GM10248 (cell line): ENCODE results near the gene SIAH2.

Source experiments
- CTCF ChIA-PET: fragments of 300-600 bp; sonication (Branson Sonifier 250); formaldehyde crosslinking; extraction: SDS; loops from one replicate; lab custom pipeline; 2021; ENCODE audit warnings: antibody characterized with exemption; lab: Yijun Ruan, JAX
- POLR2A ChIA-PET: fragments of 350-650 bp; sonication (Branson Sonifier 250); formaldehyde crosslinking; extraction: SDS; loops from one replicate; lab custom pipeline; 2020; ENCODE audit warnings: antibody characterized with exemption; lab: Yijun Ruan, JAX
- DNase-seq: peaks from one replicate; pipeline ENCODE4 v3.0.0; 2012; ENCODE audit errors: extremely low spot score
- TF ChIP-seq, protein P1 (sequence below): IDR thresholded peaks from 2 replicates; pipeline ENCODE4 v1.5.1; 2012; ENCODE audit warnings: mild to moderate bottlenecking, low read depth; ENCODE audit errors: extremely low read depth, missing control alignments, control extremely low read depth

The SIAH2 gene

GRCh38 chr3:150734795-150735119, 28.2 kb downstream of the SIAH2 start:
- TF ChIP-seq, protein P1, sequence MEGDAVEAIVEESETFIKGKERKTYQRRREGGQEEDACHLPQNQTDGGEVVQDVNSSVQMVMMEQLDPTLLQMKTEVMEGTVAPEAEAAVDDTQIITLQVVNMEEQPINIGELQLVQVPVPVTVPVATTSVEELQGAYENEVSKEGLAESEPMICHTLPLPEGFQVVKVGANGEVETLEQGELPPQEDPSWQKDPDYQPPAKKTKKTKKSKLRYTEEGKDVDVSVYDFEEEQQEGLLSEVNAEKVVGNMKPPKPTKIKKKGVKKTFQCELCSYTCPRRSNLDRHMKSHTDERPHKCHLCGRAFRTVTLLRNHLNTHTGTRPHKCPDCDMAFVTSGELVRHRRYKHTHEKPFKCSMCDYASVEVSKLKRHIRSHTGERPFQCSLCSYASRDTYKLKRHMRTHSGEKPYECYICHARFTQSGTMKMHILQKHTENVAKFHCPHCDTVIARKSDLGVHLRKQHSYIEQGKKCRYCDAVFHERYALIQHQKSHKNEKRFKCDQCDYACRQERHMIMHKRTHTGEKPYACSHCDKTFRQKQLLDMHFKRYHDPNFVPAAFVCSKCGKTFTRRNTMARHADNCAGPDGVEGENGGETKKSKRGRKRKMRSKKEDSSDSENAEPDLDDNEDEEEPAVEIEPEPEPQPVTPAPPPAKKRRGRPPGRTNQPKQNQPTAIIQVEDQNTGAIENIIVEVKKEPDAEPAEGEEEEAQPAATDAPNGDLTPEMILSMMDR: no peak
- no peak for DNase-seq
- ChIA-PET CTCF (interaction anchor here (1.3 to 5.6 kb wide), 4 partner anchors 13 to 53 kb away, joined by 3 to 33 read pairs (median 10); partner anchors contain the start of gene SIAH2), POLR2A (interaction anchor here (1.2 kb wide), 1 partner anchor 32 kb away, joined by 3 read pairs; no protein-coding TSS in a partner anchor)

DNA sequence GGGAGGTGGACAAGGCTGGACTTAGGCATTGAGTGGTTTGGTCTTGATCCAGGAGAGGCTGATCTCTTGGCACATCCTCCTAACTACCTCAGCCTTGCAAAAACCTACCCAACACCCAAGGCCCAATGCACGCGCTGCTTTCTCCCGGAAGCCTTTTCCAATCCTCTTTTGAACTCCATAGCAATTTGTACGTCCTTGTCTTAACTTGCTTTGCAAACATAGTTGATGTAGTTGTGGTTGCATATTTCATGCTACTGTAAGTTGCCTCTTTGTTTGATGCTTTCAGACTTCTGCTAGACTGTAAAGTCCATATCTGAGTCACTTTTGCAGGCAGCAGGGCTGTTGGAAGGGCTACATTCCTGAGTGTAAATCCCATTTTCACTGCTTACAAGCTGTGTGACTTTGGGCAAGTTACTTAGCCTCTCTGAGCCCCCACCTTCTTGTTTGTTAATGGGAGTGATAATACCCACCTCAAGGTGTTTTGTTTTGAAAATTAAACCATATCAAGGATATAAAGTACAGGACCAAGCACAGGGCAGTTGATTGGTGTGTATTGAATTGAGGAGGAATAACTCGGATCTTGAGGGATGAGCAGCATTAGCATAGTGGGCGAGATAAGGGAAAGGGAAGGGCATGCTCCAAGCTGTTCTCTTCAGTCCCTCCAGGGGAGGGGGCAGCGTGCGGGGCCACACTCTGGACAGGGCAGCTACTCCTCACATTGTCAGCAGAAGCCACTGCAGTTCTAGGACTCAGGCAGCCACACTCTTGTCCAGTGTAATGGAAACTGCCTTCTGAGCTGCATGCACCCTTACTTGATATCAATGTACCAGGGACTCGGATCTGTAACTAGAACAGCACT, 28.8 kb downstream of the SIAH2 start:
- TF ChIP-seq, protein P1: no peak
- ChIA-PET POLR2A (interaction anchor here (1.2 kb wide), 1 partner anchor 32 kb away, joined by 3 read pairs; no protein-coding TSS in a partner anchor), CTCF (interaction anchor here (1.3 to 5.6 kb wide), 4 partner anchors 13 to 54 kb away, joined by 3 to 33 read pairs (median 10); partner anchors contain the start of gene SIAH2)
- DNase-seq: no peak

DNA sequence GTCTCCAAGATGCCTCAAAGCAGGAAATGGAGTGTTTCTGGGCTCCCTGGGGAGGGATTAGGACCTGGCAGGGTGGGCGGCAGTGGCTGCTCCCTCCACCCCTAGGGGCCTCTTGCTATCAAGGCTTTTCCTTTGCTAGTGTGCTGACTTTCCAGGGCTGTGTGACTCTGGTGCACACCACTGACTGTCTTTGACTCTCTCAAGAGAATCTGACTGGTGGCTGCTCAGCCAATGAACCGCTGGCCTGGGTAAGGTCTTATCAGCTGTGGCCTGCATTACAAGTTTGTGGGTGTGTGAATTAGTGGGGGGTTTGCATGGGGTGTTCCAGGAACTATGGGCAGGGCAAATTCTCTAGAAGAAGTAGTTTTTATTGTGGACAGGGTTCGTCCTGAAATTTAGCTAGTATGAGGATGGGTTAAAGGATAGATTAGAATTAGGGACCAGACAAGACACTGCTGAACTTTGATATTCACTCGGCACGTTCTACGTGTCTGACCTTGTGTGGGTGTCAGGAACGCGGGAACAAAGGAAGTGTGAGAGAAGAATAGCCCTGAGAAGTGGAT, 29.5 kb downstream of the SIAH2 start:
- POLR2A ChIA-PET: no interaction called here

DNA sequence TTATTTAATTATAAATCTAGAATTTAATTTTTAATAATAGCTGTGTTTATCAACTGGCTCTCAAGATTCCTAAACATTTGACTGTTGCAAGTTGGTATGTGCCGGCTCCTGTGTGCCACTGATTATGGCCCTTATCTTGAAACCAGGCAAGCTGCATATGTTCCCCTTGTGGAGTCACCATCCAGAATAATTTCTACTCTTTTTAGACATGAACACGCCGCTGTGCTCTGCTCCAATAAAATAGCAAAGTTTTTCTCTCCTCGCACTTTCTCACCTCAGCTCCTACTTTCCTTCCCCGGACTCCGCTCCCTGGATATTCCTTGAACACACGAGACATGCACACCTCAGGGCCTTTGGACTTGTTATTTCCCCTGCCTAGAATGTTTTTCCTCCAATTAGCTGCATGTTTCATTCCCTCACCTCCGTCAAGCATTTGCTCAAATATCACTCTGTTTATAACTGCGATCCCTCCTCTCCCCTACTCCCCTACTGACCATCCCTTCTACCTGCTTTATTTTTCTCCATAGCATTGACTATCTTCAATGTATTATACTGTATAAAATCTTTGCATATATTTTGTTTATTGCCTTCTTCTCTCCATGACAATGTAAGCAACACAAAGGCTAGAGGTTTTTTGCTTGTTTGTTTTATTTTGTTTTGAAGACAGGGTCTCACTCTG, 33.1 kb downstream of the SIAH2 start:
- TF ChIP-seq, protein P1: no peak
- ChIA-PET CTCF (interaction anchor here (0.9 to 2.7 kb wide), 5 partner anchors 9 to 135 kb away, joined by 3 to 11 read pairs (median 4); no protein-coding TSS in a partner anchor), POLR2A (no interaction called here)
- DNase-seq: no peak

More for the DNA sequence above, 29.5 kb downstream of the SIAH2 start:
- TF ChIP-seq, protein P1: no peak
- no peak for DNase-seq
- CTCF ChIA-PET: interaction anchor here (3.0 to 5.6 kb wide), 2 partner anchors 12 to 30 kb away, joined by 12 to 33 read pairs; partner anchors contain the start of gene SIAH2

DNA sequence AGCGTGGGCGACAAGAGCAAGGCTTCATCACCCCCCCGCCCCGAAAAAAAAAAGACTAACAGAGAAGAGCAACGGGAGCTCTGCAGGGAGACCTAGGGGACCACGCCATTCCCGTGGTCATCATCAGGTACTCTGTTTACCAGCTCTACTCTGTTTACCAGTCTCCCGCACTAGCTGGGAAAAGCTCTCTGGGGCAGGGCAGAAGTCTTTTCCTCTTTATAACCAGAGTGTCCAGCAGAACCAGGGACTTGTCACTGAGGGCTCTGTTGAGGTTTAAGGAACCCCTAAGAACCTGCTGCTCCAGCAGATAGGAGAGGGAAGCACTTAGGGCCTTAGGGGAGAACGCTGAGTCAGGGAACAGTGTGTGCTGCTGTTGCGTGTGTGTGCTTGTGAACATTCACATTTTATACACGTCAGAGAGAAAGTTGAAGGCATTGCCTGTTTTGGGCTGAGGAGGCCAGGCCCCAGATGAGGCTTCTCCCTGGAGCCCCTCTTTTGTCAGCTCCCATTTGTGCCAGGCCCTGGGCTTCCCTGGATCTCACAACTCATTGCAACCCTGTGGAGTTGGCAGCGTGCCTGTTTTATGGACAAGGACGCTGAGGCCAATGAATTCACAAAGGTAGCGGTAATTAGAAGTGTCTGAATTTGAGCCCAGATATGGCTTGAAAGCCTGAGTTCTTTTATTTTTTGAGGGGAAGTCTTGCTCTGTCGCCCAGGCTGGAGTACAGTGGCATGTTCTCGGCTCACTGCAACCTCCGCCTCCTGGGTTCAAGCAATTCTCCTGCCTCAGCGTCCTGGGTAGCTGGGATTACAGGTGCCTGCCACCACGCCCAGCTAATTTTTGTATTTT, 35.1 kb downstream of the SIAH2 start:
- CTCF ChIA-PET: interaction anchor here (1.3 to 2.5 kb wide), 3 partner anchors 10 to 137 kb away, joined by 3 to 7 read pairs (median 5); partner anchors contain the start of gene ERICH6
- no peak for DNase-seq
- TF ChIP-seq, protein P1: no peak
- POLR2A ChIA-PET: no interaction called here

DNA sequence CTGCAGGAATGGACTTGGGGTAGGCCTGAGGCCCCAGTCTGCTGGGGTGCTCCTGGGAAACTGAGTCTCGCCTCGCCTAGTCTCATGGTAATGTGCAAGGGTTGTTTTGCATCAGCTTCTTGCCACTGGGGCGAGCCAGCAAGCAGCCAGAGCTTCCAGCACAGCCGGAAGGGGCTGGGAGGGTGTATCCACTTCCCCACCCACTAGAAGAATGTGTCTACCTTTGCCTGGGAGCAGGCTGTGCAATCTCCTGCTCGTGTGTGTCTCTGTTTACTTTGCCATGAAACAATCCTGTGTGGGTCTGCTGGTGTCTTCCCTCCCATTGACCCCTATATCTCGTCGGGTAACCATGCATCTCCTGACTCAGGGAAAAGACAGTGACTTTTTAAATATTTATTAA, 37.4 kb downstream of the SIAH2 start:
- TF ChIP-seq, protein P1: no peak
- CTCF ChIA-PET: interaction anchor here (1.1 kb wide), 1 partner anchor 138 kb away, joined by 3 read pairs; no protein-coding TSS in a partner anchor
- POLR2A ChIA-PET: no interaction called here
- no peak for DNase-seq
